Measurements from ENCODE around the gene ARRDC1.

DNA sequence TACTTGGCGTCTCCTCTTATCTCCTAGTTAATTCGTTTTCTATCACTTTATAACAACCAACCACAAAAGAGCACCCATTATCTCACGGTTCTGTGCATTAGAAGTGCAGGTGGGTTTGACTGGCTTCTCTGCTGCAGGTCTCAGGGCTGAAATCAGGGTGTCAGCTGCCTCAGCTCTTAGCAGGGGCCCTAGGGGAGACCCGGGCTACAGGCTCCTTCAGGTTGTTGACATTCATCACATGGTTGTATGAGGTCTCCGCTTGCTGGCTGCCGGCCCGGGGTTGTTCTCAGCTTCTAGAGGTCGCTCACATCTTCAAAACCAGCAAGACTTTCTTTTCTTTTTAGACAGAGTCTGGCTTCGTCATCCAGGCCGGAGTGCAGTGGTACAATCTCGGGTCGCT, 12.3 kb upstream of the ARRDC1 start:
- TF ChIP-seq POLR2A (IDR thresholded peaks at IDR 0.05; ENCODE audit: low read length) (no peak), CTCF (IDR thresholded peaks at IDR 0.05) (no peak), SMC3 (IDR thresholded peaks at IDR 0.05) (no peak), CEBPB (IDR thresholded peaks at IDR 0.05) (no peak), FOSB (CRISPR knock-in tag; IDR thresholded peaks at IDR 0.05) (no peak), NPAS2 (CRISPR knock-in tag; IDR thresholded peaks at IDR 0.05; ENCODE audit: borderline replicate concordance) (no peak), ZFP36 (IDR thresholded peaks at IDR 0.05; ENCODE audit: borderline replicate concordance, partially characterized antibody) (no peak), RFX5 (IDR thresholded peaks at IDR 0.05) (no peak), MAZ (IDR thresholded peaks at IDR 0.05; ENCODE audit: borderline replicate concordance, low read depth, low read length) (no peak), MYC (IDR thresholded peaks at IDR 0.05; ENCODE audit: borderline replicate concordance, low read length) (no peak), EP300 (IDR thresholded peaks at IDR 0.05) (no peak), RNF2 (IDR thresholded peaks at IDR 0.05; ENCODE audit: borderline replicate concordance, low read depth) (no peak)
- TF ChIP-seq, protein P1, sequence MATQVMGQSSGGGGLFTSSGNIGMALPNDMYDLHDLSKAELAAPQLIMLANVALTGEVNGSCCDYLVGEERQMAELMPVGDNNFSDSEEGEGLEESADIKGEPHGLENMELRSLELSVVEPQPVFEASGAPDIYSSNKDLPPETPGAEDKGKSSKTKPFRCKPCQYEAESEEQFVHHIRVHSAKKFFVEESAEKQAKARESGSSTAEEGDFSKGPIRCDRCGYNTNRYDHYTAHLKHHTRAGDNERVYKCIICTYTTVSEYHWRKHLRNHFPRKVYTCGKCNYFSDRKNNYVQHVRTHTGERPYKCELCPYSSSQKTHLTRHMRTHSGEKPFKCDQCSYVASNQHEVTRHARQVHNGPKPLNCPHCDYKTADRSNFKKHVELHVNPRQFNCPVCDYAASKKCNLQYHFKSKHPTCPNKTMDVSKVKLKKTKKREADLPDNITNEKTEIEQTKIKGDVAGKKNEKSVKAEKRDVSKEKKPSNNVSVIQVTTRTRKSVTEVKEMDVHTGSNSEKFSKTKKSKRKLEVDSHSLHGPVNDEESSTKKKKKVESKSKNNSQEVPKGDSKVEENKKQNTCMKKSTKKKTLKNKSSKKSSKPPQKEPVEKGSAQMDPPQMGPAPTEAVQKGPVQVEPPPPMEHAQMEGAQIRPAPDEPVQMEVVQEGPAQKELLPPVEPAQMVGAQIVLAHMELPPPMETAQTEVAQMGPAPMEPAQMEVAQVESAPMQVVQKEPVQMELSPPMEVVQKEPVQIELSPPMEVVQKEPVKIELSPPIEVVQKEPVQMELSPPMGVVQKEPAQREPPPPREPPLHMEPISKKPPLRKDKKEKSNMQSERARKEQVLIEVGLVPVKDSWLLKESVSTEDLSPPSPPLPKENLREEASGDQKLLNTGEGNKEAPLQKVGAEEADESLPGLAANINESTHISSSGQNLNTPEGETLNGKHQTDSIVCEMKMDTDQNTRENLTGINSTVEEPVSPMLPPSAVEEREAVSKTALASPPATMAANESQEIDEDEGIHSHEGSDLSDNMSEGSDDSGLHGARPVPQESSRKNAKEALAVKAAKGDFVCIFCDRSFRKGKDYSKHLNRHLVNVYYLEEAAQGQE (IDR thresholded peaks at IDR 0.05), result no peak

All from A549 (cell line).